ENCODE data around the gene NUP160.
"Not testable (repeated sequence)": the region's sequence is repeated elsewhere in the genome, so short reads cannot be mapped to it uniquely, and the experiment has no call there.

Gene NUP160

GRCh38 chr11:47756208-47756607, 91.9 kb downstream of the NUP160 start:
- TF ChIP-seq POLR2A (IDR thresholded peaks at IDR 0.05; ENCODE audit: low read length), result no peak
- TF ChIP-seq GATA1 (IDR thresholded peaks at IDR 0.05; ENCODE audit: low read depth, low read length), result no peak
- DNase-seq, result no peak

- TF ChIP-seq POLR2A (IDR thresholded peaks at IDR 0.05; ENCODE audit: low read length), result no peak
- no peak for TF ChIP-seq GATA1 (IDR thresholded peaks at IDR 0.05; ENCODE audit: low read depth, low read length)
- DNase-seq, result no peak
These were observed 97.4 kb downstream of the NUP160 start for GRCh38 chr11:47750725-47751124.

GRCh38 chr11:47742494-47742893, 105.7 kb downstream of the NUP160 start:
- DNase-seq, result not testable (repeated sequence)

- DNase-seq, result not testable (repeated sequence)
These were observed 110.3 kb downstream of the NUP160 start for GRCh38 chr11:47737817-47738216.

- no peak for TF ChIP-seq GATA1 (IDR thresholded peaks at IDR 0.05; ENCODE audit: low read depth, low read length)
- no peak for TF ChIP-seq POLR2A (IDR thresholded peaks at IDR 0.05; ENCODE audit: low read length)
- no peak for DNase-seq
These were observed 115.9 kb downstream of the NUP160 start for GRCh38 chr11:47732271-47732670.

GRCh38 chr11:47731475-47731874, 116.7 kb downstream of the NUP160 start:
- TF ChIP-seq GATA1 (IDR thresholded peaks at IDR 0.05; ENCODE audit: low read depth, low read length), result no peak
- TF ChIP-seq POLR2A (IDR thresholded peaks at IDR 0.05; ENCODE audit: low read length), result no peak
- no peak for DNase-seq

All from erythroblast (primary cell).